HL-60 (cell line): ENCODE measurements around the gene CAMK2D.

Source experiments
- GABPA ChIP-seq: IDR thresholded peaks from 2 replicates; pipeline ENCODE4 v1.6.1; 2012; ENCODE audit warnings: low read depth
- SPI1 ChIP-seq: IDR thresholded peaks from 2 replicates; pipeline ENCODE4 v1.6.1; 2012; ENCODE audit warnings: low read depth, mild to moderate bottlenecking, borderline replicate concordance
- TF ChIP-seq, protein P1 (sequence below): IDR thresholded peaks from one replicate; pipeline ENCODE4 v1.5.1; 2011; ENCODE audit warnings: low read length, control low read depth, inconsistent platforms; ENCODE audit not compliant: insufficient read depth
- TF ChIP-seq, protein P2 (sequence below): IDR thresholded peaks from 2 replicates; pipeline ENCODE4 v1.6.1; 2012; ENCODE audit warnings: low read depth; ENCODE audit not compliant: insufficient replicate concordance

GRCh38 chr4:113666386-113667114 is 95.0 kb downstream of the CAMK2D start:
- TF ChIP-seq, protein P1, sequence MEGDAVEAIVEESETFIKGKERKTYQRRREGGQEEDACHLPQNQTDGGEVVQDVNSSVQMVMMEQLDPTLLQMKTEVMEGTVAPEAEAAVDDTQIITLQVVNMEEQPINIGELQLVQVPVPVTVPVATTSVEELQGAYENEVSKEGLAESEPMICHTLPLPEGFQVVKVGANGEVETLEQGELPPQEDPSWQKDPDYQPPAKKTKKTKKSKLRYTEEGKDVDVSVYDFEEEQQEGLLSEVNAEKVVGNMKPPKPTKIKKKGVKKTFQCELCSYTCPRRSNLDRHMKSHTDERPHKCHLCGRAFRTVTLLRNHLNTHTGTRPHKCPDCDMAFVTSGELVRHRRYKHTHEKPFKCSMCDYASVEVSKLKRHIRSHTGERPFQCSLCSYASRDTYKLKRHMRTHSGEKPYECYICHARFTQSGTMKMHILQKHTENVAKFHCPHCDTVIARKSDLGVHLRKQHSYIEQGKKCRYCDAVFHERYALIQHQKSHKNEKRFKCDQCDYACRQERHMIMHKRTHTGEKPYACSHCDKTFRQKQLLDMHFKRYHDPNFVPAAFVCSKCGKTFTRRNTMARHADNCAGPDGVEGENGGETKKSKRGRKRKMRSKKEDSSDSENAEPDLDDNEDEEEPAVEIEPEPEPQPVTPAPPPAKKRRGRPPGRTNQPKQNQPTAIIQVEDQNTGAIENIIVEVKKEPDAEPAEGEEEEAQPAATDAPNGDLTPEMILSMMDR, result no peak
- TF ChIP-seq SPI1, result no peak
- TF ChIP-seq, protein P2, sequence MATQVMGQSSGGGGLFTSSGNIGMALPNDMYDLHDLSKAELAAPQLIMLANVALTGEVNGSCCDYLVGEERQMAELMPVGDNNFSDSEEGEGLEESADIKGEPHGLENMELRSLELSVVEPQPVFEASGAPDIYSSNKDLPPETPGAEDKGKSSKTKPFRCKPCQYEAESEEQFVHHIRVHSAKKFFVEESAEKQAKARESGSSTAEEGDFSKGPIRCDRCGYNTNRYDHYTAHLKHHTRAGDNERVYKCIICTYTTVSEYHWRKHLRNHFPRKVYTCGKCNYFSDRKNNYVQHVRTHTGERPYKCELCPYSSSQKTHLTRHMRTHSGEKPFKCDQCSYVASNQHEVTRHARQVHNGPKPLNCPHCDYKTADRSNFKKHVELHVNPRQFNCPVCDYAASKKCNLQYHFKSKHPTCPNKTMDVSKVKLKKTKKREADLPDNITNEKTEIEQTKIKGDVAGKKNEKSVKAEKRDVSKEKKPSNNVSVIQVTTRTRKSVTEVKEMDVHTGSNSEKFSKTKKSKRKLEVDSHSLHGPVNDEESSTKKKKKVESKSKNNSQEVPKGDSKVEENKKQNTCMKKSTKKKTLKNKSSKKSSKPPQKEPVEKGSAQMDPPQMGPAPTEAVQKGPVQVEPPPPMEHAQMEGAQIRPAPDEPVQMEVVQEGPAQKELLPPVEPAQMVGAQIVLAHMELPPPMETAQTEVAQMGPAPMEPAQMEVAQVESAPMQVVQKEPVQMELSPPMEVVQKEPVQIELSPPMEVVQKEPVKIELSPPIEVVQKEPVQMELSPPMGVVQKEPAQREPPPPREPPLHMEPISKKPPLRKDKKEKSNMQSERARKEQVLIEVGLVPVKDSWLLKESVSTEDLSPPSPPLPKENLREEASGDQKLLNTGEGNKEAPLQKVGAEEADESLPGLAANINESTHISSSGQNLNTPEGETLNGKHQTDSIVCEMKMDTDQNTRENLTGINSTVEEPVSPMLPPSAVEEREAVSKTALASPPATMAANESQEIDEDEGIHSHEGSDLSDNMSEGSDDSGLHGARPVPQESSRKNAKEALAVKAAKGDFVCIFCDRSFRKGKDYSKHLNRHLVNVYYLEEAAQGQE, result no peak
- TF ChIP-seq GABPA, result no peak
